GM18502 (cell line): Measurements from ENCODE around the gene NOVA2.

Experiments
- ATAC-seq: cut with Tn5 transposase; IDR thresholded peaks from one replicate; pipeline ENCODE4 v1.9.1; 2021; ENCODE audit warnings: mild to moderate bottlenecking; ENCODE audit not compliant: unreplicated experiment, poor library complexity

The NOVA2 gene, protein sequence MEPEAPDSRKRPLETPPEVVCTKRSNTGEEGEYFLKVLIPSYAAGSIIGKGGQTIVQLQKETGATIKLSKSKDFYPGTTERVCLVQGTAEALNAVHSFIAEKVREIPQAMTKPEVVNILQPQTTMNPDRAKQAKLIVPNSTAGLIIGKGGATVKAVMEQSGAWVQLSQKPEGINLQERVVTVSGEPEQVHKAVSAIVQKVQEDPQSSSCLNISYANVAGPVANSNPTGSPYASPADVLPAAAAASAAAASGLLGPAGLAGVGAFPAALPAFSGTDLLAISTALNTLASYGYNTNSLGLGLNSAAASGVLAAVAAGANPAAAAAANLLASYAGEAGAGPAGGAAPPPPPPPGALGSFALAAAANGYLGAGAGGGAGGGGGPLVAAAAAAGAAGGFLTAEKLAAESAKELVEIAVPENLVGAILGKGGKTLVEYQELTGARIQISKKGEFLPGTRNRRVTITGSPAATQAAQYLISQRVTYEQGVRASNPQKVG

DNA sequence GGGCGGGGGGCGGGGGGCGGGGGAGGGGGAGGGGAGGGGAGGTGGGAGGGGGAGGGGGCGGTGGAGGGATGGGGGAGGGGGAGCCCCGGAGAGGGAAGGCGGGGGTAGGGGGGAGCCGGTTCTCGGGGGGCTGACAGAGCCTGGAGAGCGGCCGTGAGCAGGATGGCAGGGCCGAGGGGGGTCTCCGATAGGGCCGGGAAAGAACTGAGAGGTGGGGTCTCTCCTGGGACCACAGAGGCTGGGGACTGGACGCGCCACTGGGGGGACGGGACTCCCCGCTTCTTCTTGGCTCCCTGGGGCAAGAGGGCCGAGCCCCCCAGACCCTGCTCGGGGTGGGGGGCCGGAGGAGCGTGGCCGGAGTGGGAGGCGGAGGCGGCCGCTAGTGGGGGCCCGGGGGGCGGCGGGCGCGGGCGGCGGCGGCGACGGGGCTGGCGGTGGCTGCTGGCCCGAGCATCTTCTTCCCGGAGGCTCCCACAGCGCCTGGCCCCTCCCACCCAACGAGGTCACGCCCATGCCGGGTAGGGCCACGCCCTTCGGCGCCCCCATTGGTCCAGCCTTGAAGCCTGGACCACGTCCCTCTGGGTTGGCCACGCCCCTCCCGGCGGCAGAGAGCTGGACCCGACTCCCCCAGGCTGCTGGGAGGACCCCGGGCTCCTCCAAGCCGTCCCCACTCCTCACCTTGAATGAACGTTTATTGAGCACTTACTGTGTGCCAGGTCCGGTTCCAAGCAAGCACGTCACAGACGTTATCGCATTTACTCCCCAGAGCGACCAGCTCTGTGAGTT, at the start of gene NOVA2:
TSS of gene NOVA2 (minus strand) at position 313 of the 786 bp plus-strand sequence. CDS start 514 bp downstream, outside the sequence.
- no peak for ATAC-seq

DNA sequence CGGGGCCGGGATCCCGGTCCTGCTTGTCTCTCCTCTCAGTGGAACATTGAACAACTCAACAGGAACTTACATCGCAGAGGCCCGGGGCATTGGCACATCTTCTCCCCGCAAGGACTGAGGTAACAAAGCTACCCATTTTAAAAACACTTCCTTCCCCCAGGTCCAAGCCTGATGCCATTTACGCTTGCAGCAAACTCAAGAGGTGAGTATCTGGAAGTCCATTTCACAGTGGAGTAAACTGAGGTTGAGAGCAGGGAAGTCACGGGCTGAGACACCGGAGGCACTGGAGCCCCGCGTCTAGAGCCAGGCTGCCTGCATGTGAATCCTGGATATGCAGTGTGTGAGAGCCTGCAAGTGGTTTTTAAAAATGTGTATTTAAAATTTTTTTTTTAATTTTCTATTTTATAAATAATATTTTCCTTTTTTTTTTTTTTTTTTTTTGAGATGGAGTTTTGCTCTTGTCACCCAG, 49.7 kb upstream of the NOVA2 start:
- ATAC-seq: no peak

DNA sequence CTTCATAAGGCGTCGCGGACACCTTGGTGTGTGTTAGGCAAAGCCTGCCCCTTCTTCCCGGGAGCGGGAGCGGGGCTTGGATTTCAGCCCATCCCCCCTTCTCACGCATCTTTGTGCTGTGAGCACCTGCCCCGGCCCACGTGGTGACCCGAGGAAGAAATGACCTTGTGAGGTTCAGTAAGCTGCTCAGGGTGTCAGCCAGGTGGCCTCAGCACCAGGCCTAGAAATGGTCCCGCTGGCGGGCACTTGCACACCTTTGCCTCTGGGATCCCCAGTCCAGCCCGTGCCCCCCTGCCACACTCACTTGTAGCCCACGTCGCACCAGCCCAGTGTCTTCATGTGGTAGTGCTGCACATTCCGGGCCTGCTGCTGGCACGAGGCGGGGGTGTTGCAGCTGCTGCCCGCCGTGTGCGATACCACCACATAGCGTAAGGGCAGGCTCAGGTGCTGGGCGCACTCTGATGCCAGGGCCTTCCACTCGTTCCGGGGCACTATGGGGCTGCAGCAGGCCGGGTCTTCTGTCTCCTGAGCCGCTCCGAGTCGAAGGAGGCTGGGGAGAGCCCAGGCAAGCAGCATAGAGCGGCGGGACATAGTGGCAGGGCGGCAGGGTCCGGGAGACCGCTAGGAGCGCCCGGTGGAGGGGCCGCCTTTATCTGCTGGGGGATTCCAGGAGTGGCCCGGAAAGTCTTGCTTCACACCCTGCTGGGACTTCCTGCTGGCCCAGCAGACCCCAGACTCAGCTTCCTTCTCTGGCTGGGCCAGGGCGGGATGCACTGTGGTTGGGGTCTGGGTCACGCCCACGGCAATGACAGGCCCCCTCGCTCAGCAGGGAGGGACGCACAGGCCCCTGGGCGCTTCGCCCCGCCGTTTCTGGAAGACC, 49.0 kb upstream of the NOVA2 start, which contains the start of gene PGLYRP1:
TSS of gene PGLYRP1 (minus strand) at position 623 of the 880 bp plus-strand sequence. CDS start at position 591, 32 bp downstream.
- no peak for ATAC-seq

DNA sequence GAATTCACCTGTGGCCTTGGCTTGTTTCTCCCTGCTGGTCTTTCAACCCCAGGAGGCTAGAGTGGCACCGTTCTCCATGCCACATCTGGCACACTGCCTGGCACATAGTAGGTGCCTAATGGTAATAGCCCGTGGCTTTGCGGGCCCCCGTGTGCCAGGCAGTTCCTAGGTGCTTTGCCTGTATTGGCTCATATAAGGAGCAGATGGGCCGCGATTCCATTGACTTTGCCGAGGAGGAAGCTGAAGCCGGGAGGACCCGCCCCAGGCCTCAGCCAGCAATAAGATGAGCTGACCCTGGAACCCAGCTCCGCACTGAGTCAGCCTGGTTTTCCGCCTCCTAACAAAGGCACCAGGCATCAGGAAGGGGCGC, 48.4 kb upstream of the NOVA2 start:
- ATAC-seq: no peak

DNA sequence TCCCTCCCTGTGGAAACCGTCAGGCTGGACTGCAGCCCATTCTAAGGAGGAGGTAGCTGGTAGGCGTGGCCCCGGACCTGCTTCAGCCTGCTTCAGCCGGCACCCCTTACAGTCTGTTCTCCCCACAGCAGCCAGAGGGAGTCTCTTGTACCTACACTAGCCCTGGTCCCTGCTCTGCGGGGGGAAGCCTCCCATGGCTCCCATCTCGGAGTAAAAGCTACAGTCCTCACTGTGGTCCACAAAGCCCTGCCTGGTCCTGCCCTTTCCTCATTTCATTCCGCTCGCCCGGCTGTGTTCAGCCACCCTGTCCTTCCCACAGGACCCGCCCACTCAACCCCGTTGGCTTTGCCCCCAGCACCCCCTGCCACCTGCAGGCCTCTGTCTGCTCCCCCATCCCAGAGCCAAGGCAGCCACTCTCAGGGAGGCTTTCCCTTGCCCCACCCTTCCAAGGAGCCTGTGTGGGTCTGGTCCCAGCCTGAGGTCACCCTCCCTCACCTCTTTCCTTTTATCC, 47.9 kb upstream of the NOVA2 start:
- no peak for ATAC-seq

DNA sequence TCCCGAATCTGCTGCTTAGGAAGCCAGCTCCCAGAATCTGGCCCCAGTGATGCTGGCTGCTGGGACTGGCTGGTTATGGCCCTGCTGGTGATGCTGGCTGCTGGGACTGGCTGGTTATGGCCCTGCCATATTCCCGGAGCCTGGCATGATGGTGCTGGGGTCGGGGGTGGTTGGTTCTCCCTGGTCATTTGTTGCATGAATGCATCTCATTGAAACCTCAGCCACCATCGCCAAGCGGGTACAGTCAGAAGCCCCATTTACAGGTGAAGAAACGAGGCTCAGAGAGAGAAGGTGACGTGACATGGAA, 47.1 kb upstream of the NOVA2 start:
- ATAC-seq: no peak

DNA sequence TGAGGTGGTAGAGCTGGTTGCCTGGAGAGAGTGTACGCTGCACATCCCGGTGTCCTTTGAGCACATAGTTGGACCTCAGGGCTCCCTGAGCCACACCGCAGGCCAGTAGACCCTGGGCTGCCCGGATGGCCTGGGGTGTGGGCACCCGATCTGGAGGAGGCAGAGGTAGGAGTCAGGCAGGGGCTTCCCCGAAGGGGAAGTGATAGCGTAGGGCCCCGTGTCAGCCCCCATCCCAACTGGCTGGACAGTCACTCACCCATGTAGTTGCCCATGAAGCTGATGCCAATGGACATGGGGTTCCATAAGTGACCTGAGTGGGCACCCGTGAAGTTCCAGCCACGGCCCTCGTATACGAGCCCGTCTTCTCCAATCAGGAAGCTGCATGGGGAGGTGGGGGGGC, 45.6 kb upstream of the NOVA2 start:
- no peak for ATAC-seq

DNA sequence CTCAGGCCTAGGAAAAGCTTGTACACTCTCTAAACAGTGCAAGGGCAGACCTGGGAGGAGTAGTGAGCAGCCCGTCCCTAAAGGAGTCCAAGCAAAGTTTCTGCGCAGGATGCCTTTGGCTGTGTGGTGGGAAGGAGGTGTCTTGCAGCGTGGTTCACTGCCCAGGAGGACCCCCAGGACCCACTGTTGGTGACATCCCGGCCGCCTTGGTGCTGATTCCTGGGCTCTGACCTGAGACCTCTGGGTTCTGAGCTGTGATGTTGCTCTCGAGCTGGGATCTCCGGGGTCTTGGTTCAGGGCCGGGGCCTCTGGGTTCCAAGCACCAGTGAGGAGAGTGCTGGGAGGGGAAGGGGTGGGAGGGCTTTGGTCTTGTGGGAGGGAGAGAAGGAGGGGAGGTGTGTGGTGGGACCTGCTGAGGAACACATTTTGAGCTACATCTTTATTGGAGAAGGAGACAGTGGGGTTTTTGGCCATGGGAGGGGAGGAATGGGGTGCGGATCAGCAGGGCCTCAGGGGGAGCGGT, 45.1 kb upstream of the NOVA2 start:
- no peak for ATAC-seq

DNA sequence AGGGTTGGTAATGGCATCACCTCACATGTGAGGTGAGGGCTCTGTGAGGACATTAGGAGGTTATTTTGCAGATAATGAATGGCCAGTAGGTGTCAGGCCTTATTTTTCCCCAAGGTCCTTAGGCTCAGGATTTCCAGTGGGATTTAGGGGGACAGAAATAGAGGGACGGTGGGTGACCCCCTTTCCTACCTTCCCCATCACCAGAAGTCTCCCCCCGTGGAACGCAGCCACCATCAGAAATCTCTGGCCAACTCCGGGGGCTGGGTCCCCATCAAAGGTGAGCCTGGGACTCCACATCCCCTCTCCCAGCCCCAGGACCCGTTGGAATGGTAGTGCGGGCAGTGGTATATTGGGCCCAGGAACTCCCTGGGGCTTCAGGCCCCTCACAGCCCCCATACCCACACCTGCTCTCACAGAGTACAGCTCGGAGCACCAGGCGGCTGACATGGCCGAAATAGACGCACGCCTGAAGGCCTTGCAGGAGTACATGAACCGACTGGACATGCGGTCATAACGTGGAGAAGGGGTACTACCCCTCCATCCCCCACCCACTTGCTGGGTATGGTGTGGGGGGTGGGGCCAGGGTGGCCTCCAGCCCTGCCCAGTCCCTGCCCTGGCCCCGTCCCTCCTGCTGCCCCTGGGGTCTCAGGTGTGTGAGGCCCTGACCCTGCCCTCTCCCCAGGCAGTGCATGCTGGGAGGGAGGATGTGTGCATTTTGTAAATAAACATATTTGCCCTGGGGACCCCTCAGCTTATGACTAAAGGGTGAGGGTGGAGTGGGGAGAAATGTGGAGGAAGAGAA, 44.4 kb upstream of the NOVA2 start:
- no peak for ATAC-seq

DNA sequence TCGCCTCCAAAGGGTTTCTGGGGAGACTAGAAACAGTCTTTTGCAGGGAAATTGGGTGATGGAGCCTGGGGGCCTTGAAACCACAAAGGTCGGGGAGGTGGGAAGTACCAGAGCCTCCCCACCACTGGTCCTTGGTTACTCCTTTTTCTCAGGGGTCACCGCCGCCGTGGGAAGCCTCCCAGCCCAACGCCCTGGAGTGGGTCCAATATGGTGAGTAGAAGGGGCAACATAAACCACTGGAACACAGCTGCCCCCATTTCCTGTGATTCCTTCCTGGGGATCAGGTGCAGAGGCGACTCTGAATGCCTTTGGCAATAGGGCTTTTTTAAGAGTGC, 43.4 kb upstream of the NOVA2 start:
- no peak for ATAC-seq

DNA sequence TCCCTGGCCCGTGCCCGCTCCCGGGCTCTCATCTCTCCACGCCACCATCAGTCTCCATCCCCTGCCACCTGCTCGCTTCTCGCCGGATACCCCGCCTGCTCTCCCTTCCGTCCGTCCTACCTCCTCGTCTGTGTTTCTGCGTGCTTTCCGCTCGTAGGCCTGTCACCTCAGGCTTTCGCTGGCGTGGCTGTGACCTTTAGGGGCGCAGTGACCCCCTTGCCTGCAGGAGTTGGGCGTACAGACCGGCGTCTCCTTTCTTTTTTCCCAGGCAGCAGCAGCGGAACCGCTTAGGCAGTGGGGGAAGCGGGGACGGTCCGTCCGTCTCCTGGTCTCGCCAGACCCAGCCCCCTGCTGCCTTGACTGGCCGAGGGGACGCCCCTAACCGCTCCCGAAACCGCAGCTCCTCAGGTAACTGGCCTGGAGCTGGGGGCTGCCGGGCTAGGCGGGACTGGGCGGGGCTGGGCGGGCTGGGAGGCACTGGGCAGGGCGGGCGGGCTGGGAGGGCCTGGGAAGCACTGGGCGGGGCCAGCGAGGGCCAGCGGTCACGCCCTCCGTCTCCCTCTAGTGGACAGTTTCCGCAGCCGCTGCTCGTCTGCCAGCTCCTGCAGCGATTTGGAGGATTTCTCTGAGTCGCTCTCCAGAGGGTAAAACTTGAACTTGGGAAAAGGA, 42.9 kb upstream of the NOVA2 start:
- ATAC-seq: no peak

DNA sequence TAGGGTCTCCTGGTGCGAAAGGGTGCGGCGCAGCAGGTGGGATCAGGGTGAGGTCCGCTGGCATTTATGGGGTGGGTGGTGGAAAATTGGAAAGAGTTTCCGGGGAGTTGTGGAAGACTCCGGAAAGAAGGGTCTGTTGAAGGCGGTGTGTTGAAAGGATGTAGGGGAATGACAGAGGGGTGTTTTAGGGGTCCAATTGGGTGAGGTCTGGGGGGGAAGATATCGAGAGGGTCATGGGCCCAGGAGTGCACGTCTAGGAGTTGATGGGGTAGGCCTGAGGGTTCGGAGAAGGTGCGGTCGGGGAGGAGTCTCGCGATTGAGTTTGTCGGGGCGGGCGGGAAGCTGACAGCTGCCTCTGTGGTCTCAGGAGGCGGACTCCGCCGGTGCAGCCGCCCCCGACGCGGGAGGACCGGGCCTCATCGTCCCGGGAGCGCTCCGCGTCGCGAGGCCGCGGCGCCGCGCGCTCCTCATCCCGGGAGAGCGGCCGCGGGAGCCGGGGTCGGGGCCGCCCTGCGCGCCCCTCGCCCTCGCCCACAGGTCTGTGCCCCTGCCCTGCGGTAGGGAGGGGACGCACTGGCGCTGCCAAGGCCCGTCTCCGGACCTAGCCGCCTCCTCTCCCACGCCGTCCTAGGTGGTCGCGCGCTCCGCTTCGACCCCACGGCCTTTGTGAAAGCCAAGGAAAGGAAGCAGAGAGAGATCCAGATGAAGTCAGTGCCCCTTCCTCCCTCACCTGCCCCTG, 42.2 kb upstream of the NOVA2 start:
- ATAC-seq: no peak

DNA sequence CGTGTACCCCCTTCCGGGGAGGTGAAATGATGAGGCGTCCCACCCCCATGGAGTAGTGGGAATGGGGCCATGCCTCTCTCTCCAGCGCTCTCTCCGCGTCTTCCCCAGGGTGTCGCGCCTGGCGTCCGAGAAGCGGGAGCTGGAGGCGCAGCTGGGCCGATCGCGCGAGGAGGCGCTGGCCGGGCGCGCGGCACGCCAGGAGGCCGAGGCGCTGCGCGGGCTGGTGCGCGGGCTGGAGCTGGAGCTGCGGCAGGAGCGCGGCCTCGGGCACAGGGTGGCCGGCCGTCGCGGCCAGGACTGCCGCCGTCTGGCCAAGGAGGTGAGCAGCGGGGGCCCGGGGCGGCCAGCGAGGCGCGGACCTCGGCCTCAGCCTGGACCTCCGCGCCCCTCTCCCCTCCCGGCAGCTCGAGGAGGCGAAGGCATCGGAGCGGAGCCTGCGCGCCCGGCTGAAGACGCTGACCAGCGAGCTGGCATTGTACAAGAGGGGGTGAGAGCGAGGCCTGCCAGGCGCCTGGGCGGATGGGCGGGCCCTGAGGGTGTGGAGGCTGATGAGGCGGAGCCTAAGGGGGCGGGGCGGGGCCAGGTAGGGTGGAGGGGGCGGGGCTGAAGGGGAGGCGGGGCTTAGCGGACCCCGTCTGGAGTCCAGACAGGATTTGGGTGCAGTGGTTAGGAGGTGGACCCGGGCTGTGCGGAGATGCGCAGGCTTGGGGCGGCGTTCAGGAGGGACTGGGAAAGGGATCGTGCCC, 41.4 kb upstream of the NOVA2 start:
- ATAC-seq: no peak

DNA sequence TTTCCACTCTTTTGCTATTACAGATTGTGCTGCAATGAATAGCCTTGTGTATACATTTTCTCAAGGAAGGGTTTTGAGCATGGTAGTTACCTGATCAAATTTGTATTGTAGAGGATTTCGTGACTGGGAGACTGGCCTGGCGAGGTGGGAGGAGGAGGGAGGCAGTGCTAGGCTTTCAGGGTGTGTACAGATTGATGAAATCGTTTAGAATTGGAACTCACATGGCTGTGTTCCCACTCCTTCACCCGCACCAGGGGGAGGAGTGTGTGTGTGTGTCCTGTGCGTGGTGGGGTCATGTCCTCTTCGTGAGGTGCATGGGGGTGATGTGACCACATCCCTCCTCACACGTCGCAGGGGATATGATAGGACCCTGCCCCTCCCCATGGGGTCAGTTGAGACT, 40.9 kb upstream of the NOVA2 start:
- no peak for ATAC-seq

DNA sequence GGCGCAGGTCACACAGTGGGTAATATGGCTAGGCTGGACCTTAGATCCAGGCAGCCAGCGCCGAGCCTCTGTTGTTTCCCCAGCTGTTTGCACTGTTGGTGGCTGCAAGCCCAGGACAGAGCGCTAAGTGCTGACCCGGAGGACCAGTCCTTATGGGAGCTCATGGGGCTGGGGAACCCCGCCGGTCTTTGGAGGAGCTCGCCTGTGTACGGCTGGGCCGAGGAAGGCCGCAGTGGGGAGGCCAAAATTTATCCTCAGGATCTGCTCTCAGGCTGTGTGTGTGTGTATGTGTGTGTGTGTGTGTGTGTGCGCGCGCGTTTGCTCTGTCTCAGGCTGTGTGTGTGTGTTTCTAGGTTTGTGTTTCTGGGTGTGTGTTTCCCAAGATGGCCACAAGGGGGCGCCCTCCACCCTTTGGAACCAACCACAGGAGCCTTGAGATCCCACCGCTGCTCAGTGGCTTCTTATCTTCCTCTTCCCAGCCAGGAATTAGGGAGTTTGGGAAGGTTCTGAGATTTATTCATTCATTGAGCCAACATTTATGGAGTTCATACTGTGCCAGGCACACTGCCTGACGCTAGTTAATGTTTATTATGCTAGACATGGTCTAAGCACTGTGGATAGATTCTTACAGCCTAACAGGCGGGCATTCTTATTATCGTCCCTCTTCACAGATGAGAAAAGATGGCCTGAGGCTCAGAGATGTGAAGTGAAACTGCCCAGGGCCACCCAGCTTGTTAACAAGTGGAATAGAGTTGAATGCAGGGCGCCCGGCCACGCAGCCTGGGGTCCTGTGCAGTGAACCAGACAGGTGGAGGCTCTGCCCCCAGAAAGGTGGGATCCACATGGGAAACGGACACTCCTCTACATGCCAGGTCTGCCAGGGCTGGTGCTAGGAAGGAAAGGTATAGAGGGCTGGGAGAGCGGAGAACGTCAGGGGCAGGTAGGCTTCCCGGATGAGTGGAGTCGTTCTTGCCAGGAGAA, 36.2 kb upstream of the NOVA2 start:
- ATAC-seq: no peak

DNA sequence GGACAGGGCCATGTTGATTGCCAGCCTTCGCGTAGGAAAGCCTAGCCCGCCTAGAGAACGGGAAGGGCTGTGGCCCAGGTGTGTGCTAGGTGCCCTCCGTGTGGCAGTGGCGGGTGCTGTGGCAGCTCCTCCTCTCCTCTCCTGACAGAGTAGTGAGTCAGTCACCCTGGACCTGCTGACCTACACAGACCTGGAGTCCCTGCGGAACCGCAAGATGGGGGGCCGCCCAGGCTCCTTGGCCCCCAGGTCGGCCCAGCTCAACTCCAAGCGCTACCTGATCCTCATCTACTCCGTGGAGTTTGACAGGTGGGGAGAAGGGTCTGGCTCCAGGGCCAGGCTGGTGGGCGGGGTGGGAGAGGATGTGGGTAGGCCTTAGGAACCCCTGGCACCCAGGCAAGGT, 32.7 kb upstream of the NOVA2 start:
- ATAC-seq: no peak
